GM12864 (cell line): Measurements from ENCODE around the gene SSR3.

Experiments
- DNase-seq: peaks from one replicate; pipeline ENCODE4 v3.0.0-alpha.2; 2011; ENCODE audit warnings: low read depth
- H3K4me3 ChIP-seq: 2 replicates; pipeline ENCODE4 v1.5.1; 2011; ENCODE audit warnings: mild to moderate bottlenecking, low read depth, low read length, control low read depth
- CTCF ChIP-seq: IDR thresholded peaks from 2 replicates; pipeline ENCODE4 v1.5.1; 2011; ENCODE audit warnings: low read depth, mild to moderate bottlenecking, moderate library complexity, low read length, control low read depth, inconsistent platforms; ENCODE audit errors: missing control alignments

The SSR3 gene

GRCh38 chr3:156554842-156555687, at the start of gene SSR3:
TSS of gene SSR3 (minus strand) at chr3:156555117. CDS start at chr3:156555089, 28 bp downstream.
- peak within 1 kb of the TSS; percentile 77 for H3K4me3 ChIP-seq
- TF ChIP-seq CTCF, result no peak
- peak; percentile 98 for DNase-seq

- no peak overlapping the region for H3K4me3 ChIP-seq
- TF ChIP-seq CTCF, result no peak
These were observed 49.2 kb upstream of the SSR3 start for GRCh38 chr3:156604064-156604641.

GRCh38 chr3:156603379-156604017, 48.6 kb upstream of the SSR3 start:
- DNase-seq, result no peak
- no peak for TF ChIP-seq CTCF
- no peak overlapping the region for H3K4me3 ChIP-seq

More at GRCh38 chr3:156604064-156604641, 49.2 kb upstream of the SSR3 start:
- DNase-seq, result no peak

GRCh38 chr3:156602424-156602823, 47.5 kb upstream of the SSR3 start:
- no peak overlapping the region for H3K4me3 ChIP-seq
- TF ChIP-seq CTCF, result no peak
- DNase-seq, result no peak

GRCh38 chr3:156601497-156601896, 46.6 kb upstream of the SSR3 start:
- H3K4me3 ChIP-seq, result no peak overlapping the region
- DNase-seq, result no peak
- no peak for TF ChIP-seq CTCF

- no peak for TF ChIP-seq CTCF
- DNase-seq, result no peak
- H3K4me3 ChIP-seq, result no peak overlapping the region
These were observed 45.9 kb upstream of the SSR3 start for GRCh38 chr3:156600834-156601233.
